Sigmoid colon (tissue), 3 donors: ENCODE data around the gene ZNF3.

ENCODE experiments used
- CTCF ChIP-seq, 4 experiments: fragments of 450-650 bp in 3 of 4; fragments of 200-600 bp in 1 of 4; IDR thresholded peaks; one replicate each; pipeline ENCODE4 v1.5.1; 2016 to 2019; ENCODE audit warnings: antibody characterized with exemption in 4 of 4, mild to moderate bottlenecking in 3 of 4, moderate library complexity in 2 of 4
- POLR2A ChIP-seq, 2 donors: fragments of 450-650 bp; IDR thresholded peaks; one replicate each; pipeline ENCODE4 v1.6.1; 2016; ENCODE audit warnings: antibody characterized with exemption in 2 of 2, mild to moderate bottlenecking in 2 of 2, moderate library complexity in 2 of 2

- no peak for TF ChIP-seq POLR2A (IDR thresholded peaks at IDR 0.05)
- TF ChIP-seq CTCF (IDR thresholded peaks at IDR 0.05): no peak
These were observed 40.5 kb upstream of the ZNF3 start for GRCh38 chr7:100122067-100122466.
